SK-N-SH (cell line): ENCODE results near the gene PRKCA. TPM values are rescaled to one million over a fixed set of nuclear protein-coding genes. Genes with fewer than 3 reads are reported as not detected.
"Not testable (repeated sequence)": the region's sequence is repeated elsewhere in the genome, so short reads cannot be mapped to it uniquely, and the experiment has no call there.

Source experiments
- CTCF ChIA-PET: fragments of 300-600, 350-600 bp; formaldehyde crosslinking; extraction: SDS; loops from one replicate; lab custom pipeline; 2021; lab: Yijun Ruan, JAX
- POLR2A ChIA-PET: fragments of 350-600 bp; sonication (Branson Sonifier 250); formaldehyde crosslinking; extraction: SDS; loops from one replicate; lab custom pipeline; 2020; ENCODE audit warnings: antibody characterized with exemption, inconsistent platforms; lab: Yijun Ruan, JAX
- DNase-seq: peaks from one replicate; pipeline ENCODE4 v3.0.0; 2012
- H2AFZ ChIP-seq: fragments of 200-600 bp; sonication (generic); 2 replicates; pipeline ENCODE4 v1.8.1; 2016; ENCODE audit warnings: antibody characterized with exemption, mild to moderate bottlenecking, low read depth
- H3F3A ChIP-seq: fragments of 200-600 bp; sonication (generic); replicated peaks from 2 replicates; pipeline ENCODE3; 2016; ENCODE audit warnings: antibody characterized with exemption, mild to moderate bottlenecking; ENCODE audit not compliant: insufficient read depth
- H3K27ac ChIP-seq, 2 experiments: fragments of 200-500 bp in 1 of 2; fragments of 200-600 bp in 1 of 2; sonication (Bioruptor generic) in 1 of 2; sonication (generic), shearing (Covaris generic) in 1 of 2; 2 replicates each; pipeline versions ENCODE4 v1.5.1 to v1.6.1; 2014 to 2016; ENCODE audit warnings: low read depth in 2 of 2, inconsistent platforms in 1 of 2, low read length in 1 of 2, mild to moderate bottlenecking in 1 of 2, mixed read lengths in 1 of 2
- H3K27me3 ChIP-seq: fragments of 200-600 bp; sonication (generic), shearing (Covaris generic); 2 replicates; pipeline ENCODE4 v1.6.1; 2016; ENCODE audit warnings: mixed run types; ENCODE audit not compliant: insufficient read depth
- H3K36me3 ChIP-seq, 2 experiments: fragments of 200-500 bp in 1 of 2; fragments of 200-600 bp in 1 of 2; sonication (Bioruptor generic) in 1 of 2; sonication (generic) in 1 of 2; replicated peaks in 1 of 2; 2 replicates each; pipeline versions ENCODE3 to v1.5.1; 2014 to 2016; ENCODE audit warnings: low read length in 1 of 2, mild to moderate bottlenecking in 1 of 2; ENCODE audit not compliant: insufficient read depth in 2 of 2, control insufficient read depth in 1 of 2
- H3K4me1 ChIP-seq, 2 experiments: fragments of 200-500 bp in 1 of 2; fragments of 200-600 bp in 1 of 2; sonication (Bioruptor generic) in 1 of 2; sonication (generic), shearing (Covaris generic) in 1 of 2; 2 replicates each; pipeline versions ENCODE4 v1.5.1 to v1.6.1; 2014 to 2016; ENCODE audit warnings: low read depth in 1 of 2, low read length in 1 of 2, mixed run types in 1 of 2; ENCODE audit not compliant: insufficient read depth in 2 of 2, control insufficient read depth in 1 of 2
- H3K4me2 ChIP-seq: fragments of 200-600 bp; sonication (generic), shearing (Covaris generic); 2 replicates; pipeline ENCODE4 v1.6.1; 2017; ENCODE audit warnings: mixed run types
- H3K4me3 ChIP-seq, 2 experiments: fragments of 200-500 bp in 1 of 2; fragments of 200-600 bp in 1 of 2; sonication (Bioruptor generic) in 1 of 2; sonication (generic), shearing (Covaris generic) in 1 of 2; 2 replicates each; pipeline versions ENCODE4 v1.5.1 to v1.8.1; 2014 to 2016; ENCODE audit warnings: low read depth in 2 of 2, inconsistent platforms in 1 of 2, low read length in 1 of 2, mild to moderate bottlenecking in 1 of 2, mixed read lengths in 1 of 2, moderate library complexity in 1 of 2
- H3K79me2 ChIP-seq: fragments of 200-600 bp; sonication (generic); 2 replicates; pipeline ENCODE4 v1.8.1; 2017; ENCODE audit warnings: mild to moderate bottlenecking; ENCODE audit not compliant: insufficient read depth
- H3K9ac ChIP-seq: fragments of 200-600 bp; sonication (generic); 2 replicates; pipeline ENCODE4 v1.6.1; 2017; ENCODE audit warnings: mixed run types
- H3K9me2 ChIP-seq: fragments of 200-600 bp; sonication (generic); 2 replicates; pipeline ENCODE4 v1.6.1; 2017; ENCODE audit warnings: mixed run types
- H3K9me3 ChIP-seq: fragments of 200-600 bp; sonication (generic); 2 replicates; pipeline ENCODE4 v1.6.1; 2017; ENCODE audit warnings: mixed run types, mild to moderate bottlenecking, moderate library complexity
- H4K20me1 ChIP-seq: fragments of 200-600 bp; sonication (generic); 2 replicates; pipeline ENCODE4 v1.6.1; 2017; ENCODE audit warnings: mild to moderate bottlenecking, mixed run types; ENCODE audit not compliant: insufficient read depth
- ELF1 ChIP-seq: IDR thresholded peaks from 2 replicates; pipeline ENCODE4 v1.4.0; 2012
- FOSL2 ChIP-seq: IDR thresholded peaks from 2 replicates; pipeline ENCODE4 v1.4.0; 2012; ENCODE audit warnings: low read depth, mild to moderate bottlenecking, moderate library complexity, borderline replicate concordance
- MEF2A ChIP-seq: IDR thresholded peaks from 2 replicates; pipeline ENCODE4 v1.4.0; 2012; ENCODE audit warnings: low read depth, borderline replicate concordance
- MXI1 ChIP-seq: IDR thresholded peaks from 2 replicates; pipeline ENCODE4 v1.6.1; 2012; ENCODE audit warnings: mild to moderate bottlenecking, low read depth, low read length, improper control_type of control experiment
- RAD21 ChIP-seq: IDR thresholded peaks from 2 replicates; pipeline ENCODE4 v1.6.1; 2012; ENCODE audit warnings: mild to moderate bottlenecking, low read length
- TCF12 ChIP-seq: IDR thresholded peaks from 2 replicates; pipeline ENCODE4 v1.4.0; 2012
- YY1 ChIP-seq: IDR thresholded peaks from 2 replicates; pipeline ENCODE4 v1.4.0; 2012; ENCODE audit warnings: low read depth, mild to moderate bottlenecking
- WGBS: methylation state at CpG from one replicate; pipeline ENCODE4 v1.1.6; 2017; ENCODE audit warnings: low lambda C conversion rate; 5-methylcytosine and 5-hydroxymethylcytosine counted together
- polyA plus RNA-seq, 3 experiments: library from polyadenylated mRNA; depleted of rRNA; stranded (reverse); fragments of >200 nt; gene quantifications; 2 replicates each; pipeline ENCODE4 v1.2.3, GENCODE V29; 2012
- TF ChIP-seq, protein P1 (sequence below): fragments of 150-350 bp; IDR thresholded peaks from 2 replicates; pipeline ENCODE4 v1.6.1; 2016; ENCODE audit warnings: mild to moderate bottlenecking, low read depth, low read length

PRKCA gene
- polyA plus RNA-seq, 1 of the 3 experiments (the other 2 are of a cell fraction), result 108 TPM

DNA sequence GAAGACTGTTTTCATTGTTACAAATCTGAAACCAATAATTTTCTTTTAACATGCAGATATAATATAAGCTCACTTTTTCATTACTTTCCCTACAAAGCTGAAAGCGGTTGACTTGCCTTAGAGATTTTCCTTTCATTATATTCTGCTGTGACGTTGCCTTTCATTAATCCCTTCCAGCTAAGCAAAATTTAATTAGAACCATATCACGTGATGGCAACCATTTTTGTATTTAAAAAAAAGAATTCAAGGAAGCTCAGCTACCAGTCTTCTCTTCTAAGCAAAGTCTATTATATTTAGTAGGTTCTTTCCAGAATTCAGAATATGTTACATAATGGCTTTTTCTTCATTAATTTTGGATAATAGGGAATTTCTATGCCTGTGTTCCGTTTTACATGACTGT lies 186.5 kb downstream of the PRKCA start:
- ChIA-PET CTCF (interaction anchor here (1.0 kb wide), 1 partner anchor 8 kb away, joined by 3 read pairs; no protein-coding TSS in a partner anchor), POLR2A (no interaction called here)
- Histone ChIP-seq H3K9ac (no peak overlapping the region), H3K9me3 (no peaks in the 10 kb centered on the region), H3F3A (peaks cover 36% of the 10 kb centered on the region), H3K27ac (no peak overlapping the region; a peak in 1 of 4 replicates), H3K36me3 (peaks cover 0 to 12% of the 10 kb centered on the region in 2 experiments), H3K4me3 (no peak overlapping the region), H3K4me2 (no peak overlapping the region), H3K9me2 (no peaks in the 10 kb centered on the region), H3K79me2 (peaks cover 89% of the 10 kb centered on the region), H2AFZ (no peak overlapping the region), H4K20me1 (peaks cover 13% of the 10 kb centered on the region; the same call in 1 of the 2 replicates), H3K27me3 (no peaks in the 10 kb centered on the region), H3K4me1 (peaks cover 17 to 33% of the 10 kb centered on the region in 2 experiments)
- 86% methylated on average over 4 of the region's 4 CpGs for WGBS
- TF ChIP-seq, protein P1, sequence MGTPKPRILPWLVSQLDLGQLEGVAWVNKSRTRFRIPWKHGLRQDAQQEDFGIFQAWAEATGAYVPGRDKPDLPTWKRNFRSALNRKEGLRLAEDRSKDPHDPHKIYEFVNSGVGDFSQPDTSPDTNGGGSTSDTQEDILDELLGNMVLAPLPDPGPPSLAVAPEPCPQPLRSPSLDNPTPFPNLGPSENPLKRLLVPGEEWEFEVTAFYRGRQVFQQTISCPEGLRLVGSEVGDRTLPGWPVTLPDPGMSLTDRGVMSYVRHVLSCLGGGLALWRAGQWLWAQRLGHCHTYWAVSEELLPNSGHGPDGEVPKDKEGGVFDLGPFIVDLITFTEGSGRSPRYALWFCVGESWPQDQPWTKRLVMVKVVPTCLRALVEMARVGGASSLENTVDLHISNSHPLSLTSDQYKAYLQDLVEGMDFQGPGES, result no peak
- TF ChIP-seq RAD21 (no peak), FOSL2 (no peak), YY1 (no peak), ELF1 (no peak)
- no peak for DNase-seq

DNA sequence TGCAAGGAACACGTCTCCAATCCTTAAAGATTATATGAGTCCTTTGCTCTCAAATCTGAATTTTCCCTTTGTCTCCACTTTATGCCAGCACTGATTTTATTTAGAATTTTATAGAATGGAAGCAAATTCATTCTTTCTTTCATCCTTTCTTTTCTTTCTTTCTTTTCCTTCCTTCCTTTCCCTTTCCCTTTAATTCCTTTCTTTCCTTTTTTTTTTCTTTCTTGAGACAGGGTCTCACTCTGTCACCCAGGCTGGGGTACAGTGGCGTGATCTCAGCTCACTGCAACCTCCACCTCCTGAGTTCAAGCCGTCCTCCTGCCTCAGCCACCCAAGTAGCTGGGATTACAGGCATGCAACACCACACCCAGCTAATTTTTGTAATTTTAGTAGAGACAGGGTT lies 187.2 kb downstream of the PRKCA start:
- H3K27ac ChIP-seq, POLR2A ChIA-PET, H3K4me2 ChIP-seq, H3K9me2 ChIP-seq, H3K9ac ChIP-seq, H3K9me3 ChIP-seq, H4K20me1 ChIP-seq, DNase-seq, H3K4me3 ChIP-seq, H3K27me3 ChIP-seq, H2AFZ ChIP-seq: not testable (repeated sequence)
- 92% methylated on average over 3 of the region's 3 CpGs for WGBS
- Histone ChIP-seq H3K79me2 (peaks cover 87% of the 10 kb centered on the region), H3F3A (peaks cover 43% of the 10 kb centered on the region), H3K36me3 (peaks cover 0 to 13% of the 10 kb centered on the region in 2 experiments), H3K4me1 (peaks cover 20 to 40% of the 10 kb centered on the region in 2 experiments)
- CTCF ChIA-PET, result interaction anchor here (1.0 kb wide), 1 partner anchor 8 kb away, joined by 3 read pairs; no protein-coding TSS in a partner anchor

DNA sequence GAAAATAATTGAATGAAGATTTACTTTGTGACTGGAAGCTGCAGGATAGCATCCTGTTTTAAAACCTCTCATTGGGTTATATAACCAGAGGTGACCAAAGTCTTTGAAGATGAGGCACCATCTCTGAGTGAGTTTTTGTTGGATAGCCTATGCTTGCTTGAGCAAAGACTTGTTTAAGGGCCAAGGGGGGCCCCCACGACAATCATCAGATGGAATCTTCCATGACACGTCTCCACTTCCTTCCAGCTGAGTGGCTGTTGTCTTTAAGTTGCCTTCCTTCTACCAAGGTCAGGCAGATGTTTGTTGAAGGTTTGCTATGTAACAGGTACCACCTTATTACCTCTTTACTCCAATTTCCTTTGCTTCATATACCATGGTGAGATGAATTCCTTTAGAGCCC lies 188.8 kb downstream of the PRKCA start:
- ChIA-PET CTCF (interaction anchor here (1.7 to 2.1 kb wide), 2 partner anchors 12 to 16 kb away, joined by 7 read pairs; no protein-coding TSS in a partner anchor), POLR2A (no interaction called here)
- Histone ChIP-seq H3K4me1 (peaks cover 20 to 44% of the 10 kb centered on the region in 2 experiments), H3K27me3 (no peaks in the 10 kb centered on the region), H4K20me1 (0 out of 2 replicates have a peak, but pooled peaks cover 5% of the 10 kb centered on the region), H3K27ac (peak overlapping the region in 1 of 2 experiments; percentile 94; a peak in 2 of 4 replicates), H3K36me3 (peaks cover 0 to 23% of the 10 kb centered on the region in 2 experiments), H3K9ac (no peak overlapping the region), H3K9me2 (no peaks in the 10 kb centered on the region), H2AFZ (no peak overlapping the region), H3K9me3 (no peaks in the 10 kb centered on the region), H3K79me2 (peaks cover 87% of the 10 kb centered on the region), H3K4me3 (no peak overlapping the region), H3K4me2 (no peak overlapping the region), H3F3A (peaks cover 50% of the 10 kb centered on the region)
- no peak for DNase-seq
- TF ChIP-seq MXI1, result no peak
- TF ChIP-seq TCF12, result no peak
- TF ChIP-seq YY1, result no peak
- TF ChIP-seq, protein P1, result no peak
- no peak for TF ChIP-seq MEF2A
- 74% methylated on average over 2 of the region's 2 CpGs for WGBS
